Neural progenitor cell (in vitro differentiated cells): ENCODE measurements around the gene PRDX6.

ENCODE experiments used
- EZH2 ChIP-seq: fragments of 200-600 bp; sonication (generic); IDR thresholded peaks from 2 replicates; pipeline ENCODE4 v1.6.1; 2017; ENCODE audit warnings: antibody characterized with exemption, mild to moderate bottlenecking, moderate library complexity
- EZH2phosphoT487 ChIP-seq: fragments of 200-600 bp; sonication (generic); IDR thresholded peaks from 2 replicates; pipeline ENCODE4 v1.6.1; 2017; ENCODE audit warnings: antibody characterized with exemption
- TF ChIP-seq, protein P1 (sequence below): fragments of 200-600 bp; sonication (generic); IDR thresholded peaks from 2 replicates; pipeline ENCODE4 v1.5.1; 2017; ENCODE audit warnings: antibody characterized with exemption, mild to moderate bottlenecking

DNA sequence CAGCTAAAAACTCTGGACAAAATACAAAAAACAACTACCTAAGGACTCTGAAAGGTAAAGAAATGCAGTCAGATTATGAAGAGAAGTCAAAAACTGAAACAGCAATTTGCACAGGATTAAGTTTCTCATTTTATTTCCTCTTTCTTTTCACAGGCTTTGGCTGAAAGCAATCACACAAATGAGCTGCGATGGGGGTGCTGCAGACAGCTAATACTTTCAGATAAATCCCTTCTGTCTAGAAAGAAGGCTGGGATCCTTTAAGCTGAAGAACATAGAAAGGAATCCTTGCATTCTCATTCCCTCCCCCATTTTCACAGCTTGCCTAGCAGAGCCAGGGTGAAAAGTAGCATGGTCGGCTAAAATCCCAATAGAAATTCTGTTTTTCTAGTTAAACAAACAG lies 32.0 kb upstream of the PRDX6 start:
- TF ChIP-seq, protein P1, sequence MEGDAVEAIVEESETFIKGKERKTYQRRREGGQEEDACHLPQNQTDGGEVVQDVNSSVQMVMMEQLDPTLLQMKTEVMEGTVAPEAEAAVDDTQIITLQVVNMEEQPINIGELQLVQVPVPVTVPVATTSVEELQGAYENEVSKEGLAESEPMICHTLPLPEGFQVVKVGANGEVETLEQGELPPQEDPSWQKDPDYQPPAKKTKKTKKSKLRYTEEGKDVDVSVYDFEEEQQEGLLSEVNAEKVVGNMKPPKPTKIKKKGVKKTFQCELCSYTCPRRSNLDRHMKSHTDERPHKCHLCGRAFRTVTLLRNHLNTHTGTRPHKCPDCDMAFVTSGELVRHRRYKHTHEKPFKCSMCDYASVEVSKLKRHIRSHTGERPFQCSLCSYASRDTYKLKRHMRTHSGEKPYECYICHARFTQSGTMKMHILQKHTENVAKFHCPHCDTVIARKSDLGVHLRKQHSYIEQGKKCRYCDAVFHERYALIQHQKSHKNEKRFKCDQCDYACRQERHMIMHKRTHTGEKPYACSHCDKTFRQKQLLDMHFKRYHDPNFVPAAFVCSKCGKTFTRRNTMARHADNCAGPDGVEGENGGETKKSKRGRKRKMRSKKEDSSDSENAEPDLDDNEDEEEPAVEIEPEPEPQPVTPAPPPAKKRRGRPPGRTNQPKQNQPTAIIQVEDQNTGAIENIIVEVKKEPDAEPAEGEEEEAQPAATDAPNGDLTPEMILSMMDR, result no peak
- peak; percentile 66 for TF ChIP-seq EZH2phosphoT487
- no peak for TF ChIP-seq EZH2
